DND-41 (cell line): ENCODE data around the gene ATIC.

Experiments used
- ATAC-seq: fragments of 200-7000 bp; cut with Tn5 transposase; 3 replicates; pipeline ENCODE4 v1.9.1; 2021; ENCODE audit warnings: low read depth; ENCODE audit not compliant: insufficient read depth
- DNase-seq: peaks from one replicate; pipeline ENCODE4 v3.0.0-alpha.2; 2020
- H2AFZ ChIP-seq: 2 replicates; pipeline ENCODE4 v1.6.0; 2012; ENCODE audit warnings: low read depth, low read length
- H3K27ac ChIP-seq: 2 replicates; pipeline ENCODE4 v1.5.1; 2012; ENCODE audit warnings: low read length, inconsistent platforms
- H3K27me3 ChIP-seq: fragments of 200-600 bp; sonication (generic); 2 replicates; pipeline ENCODE4 v1.6.0; 2012; ENCODE audit warnings: low read length, mild to moderate bottlenecking, inconsistent platforms; ENCODE audit not compliant: insufficient read depth, poor library complexity
- H3K36me3 ChIP-seq: 2 replicates; pipeline ENCODE4 v1.5.1; 2012; ENCODE audit warnings: low read length, inconsistent platforms; ENCODE audit not compliant: insufficient read depth
- H3K4me1 ChIP-seq: 2 replicates; pipeline ENCODE4 v1.5.1; 2012; ENCODE audit warnings: mild to moderate bottlenecking, low read length; ENCODE audit not compliant: insufficient read depth
- H3K4me2 ChIP-seq: 2 replicates; pipeline ENCODE4 v1.6.0; 2012; ENCODE audit warnings: mild to moderate bottlenecking, moderate library complexity, low read length, inconsistent platforms; ENCODE audit not compliant: insufficient read depth
- H3K4me3 ChIP-seq, 2 experiments: fragments of 200-600 bp in 1 of 2; shearing (Covaris generic) in 1 of 2; 2 replicates each; pipeline ENCODE4 v1.5.1; 2012 to 2016; ENCODE audit warnings: inconsistent platforms in 2 of 2, low read length in 2 of 2, mild to moderate bottlenecking in 2 of 2, low read depth in 1 of 2, moderate library complexity in 1 of 2
- H3K79me2 ChIP-seq: 2 replicates; pipeline ENCODE4 v1.6.0; 2012; ENCODE audit warnings: low read length, inconsistent platforms; ENCODE audit not compliant: insufficient read depth
- H3K9ac ChIP-seq: 2 replicates; pipeline ENCODE4 v1.6.0; 2012; ENCODE audit warnings: low read depth, mild to moderate bottlenecking, inconsistent platforms, low read length, moderate library complexity
- H3K9me3 ChIP-seq: 2 replicates; pipeline ENCODE4 v1.5.1; 2012; ENCODE audit warnings: low read length, moderate library complexity, mild to moderate bottlenecking, inconsistent platforms; ENCODE audit not compliant: insufficient read depth, severe bottlenecking
- H4K20me1 ChIP-seq: 2 replicates; pipeline ENCODE4 v1.6.0; 2012; ENCODE audit warnings: low read length; ENCODE audit not compliant: insufficient read depth
- CTCF ChIP-seq: IDR thresholded peaks from 2 replicates; pipeline ENCODE4 v1.5.1; 2012; ENCODE audit warnings: borderline replicate concordance, low read length, moderate library complexity, mild to moderate bottlenecking; ENCODE audit not compliant: poor library complexity, severe bottlenecking; ENCODE audit errors: extremely low read depth
- EZH2 ChIP-seq: IDR thresholded peaks from 3 replicates; pipeline ENCODE4 v1.6.1; 2012; ENCODE audit warnings: borderline replicate concordance, low read depth, mild to moderate bottlenecking, moderate library complexity, low read length, inconsistent platforms; ENCODE audit not compliant: severe bottlenecking

The ATIC gene

GRCh38 chr2:215356334-215356947, 44.6 kb downstream of the ATIC start:
- DNase-seq (no peak), ATAC-seq (no peak)
- peaks cover 15% of the 10 kb centered on the region for H3K36me3 ChIP-seq
- no peak overlapping the region for H3K27ac ChIP-seq
- H2AFZ ChIP-seq, result no peak overlapping the region
- H3K4me3 ChIP-seq, result no peak overlapping the region
- H3K4me2 ChIP-seq, result no peak overlapping the region
- H4K20me1 ChIP-seq, result no peaks in the 10 kb centered on the region
- H3K9ac ChIP-seq, result no peak overlapping the region
- no peaks in the 10 kb centered on the region for H3K4me1 ChIP-seq
- TF ChIP-seq CTCF (no peak), EZH2 (no peak)
- no peaks in the 10 kb centered on the region for H3K79me2 ChIP-seq
- no peaks in the 10 kb centered on the region for H3K9me3 ChIP-seq
- no peaks in the 10 kb centered on the region for H3K27me3 ChIP-seq

- no peaks in the 10 kb centered on the region for H4K20me1 ChIP-seq
- H3K9me3 ChIP-seq, result no peaks in the 10 kb centered on the region
- no peak for ATAC-seq
- no peaks in the 10 kb centered on the region for H3K4me1 ChIP-seq
- no peak overlapping the region for H3K9ac ChIP-seq
- no peaks in the 10 kb centered on the region for H3K27me3 ChIP-seq
- no peak overlapping the region for H2AFZ ChIP-seq
- no peak overlapping the region for H3K4me2 ChIP-seq
- peaks cover 11% of the 10 kb centered on the region for H3K36me3 ChIP-seq
- TF ChIP-seq CTCF, result no peak
- TF ChIP-seq EZH2, result no peak
- no peaks in the 10 kb centered on the region for H3K79me2 ChIP-seq
- H3K4me3 ChIP-seq, result no peak overlapping the region
- DNase-seq, result no peak
- no peak overlapping the region for H3K27ac ChIP-seq
These were observed 45.1 kb downstream of the ATIC start for GRCh38 chr2:215356948-215357461.

- Histone ChIP-seq H4K20me1 (no peaks in the 10 kb centered on the region), H3K4me3 (no peak overlapping the region), H3K27ac (no peak overlapping the region), H3K9ac (no peak overlapping the region), H3K27me3 (no peaks in the 10 kb centered on the region), H3K4me2 (no peak overlapping the region), H3K36me3 (peaks cover 17% of the 10 kb centered on the region), H3K9me3 (no peaks in the 10 kb centered on the region), H2AFZ (no peak overlapping the region), H3K4me1 (no peaks in the 10 kb centered on the region), H3K79me2 (no peaks in the 10 kb centered on the region)
- no peak for TF ChIP-seq EZH2
- no peak for TF ChIP-seq CTCF
- DNase-seq (no peak), ATAC-seq (no peak)
These were observed 45.8 kb downstream of the ATIC start for GRCh38 chr2:215357660-215358059.
